Astrocyte of the hippocampus (primary cell): ENCODE results near the gene LRRC8C.
A peak's percentile ranks its signal among the peaks of the same experiment; 100 is the strongest.

Source experiments
- DNase-seq: peaks from one replicate; pipeline ENCODE4 v3.0.0; 2011; ENCODE audit warnings: low read depth, low spot score

Gene LRRC8C

DNA sequence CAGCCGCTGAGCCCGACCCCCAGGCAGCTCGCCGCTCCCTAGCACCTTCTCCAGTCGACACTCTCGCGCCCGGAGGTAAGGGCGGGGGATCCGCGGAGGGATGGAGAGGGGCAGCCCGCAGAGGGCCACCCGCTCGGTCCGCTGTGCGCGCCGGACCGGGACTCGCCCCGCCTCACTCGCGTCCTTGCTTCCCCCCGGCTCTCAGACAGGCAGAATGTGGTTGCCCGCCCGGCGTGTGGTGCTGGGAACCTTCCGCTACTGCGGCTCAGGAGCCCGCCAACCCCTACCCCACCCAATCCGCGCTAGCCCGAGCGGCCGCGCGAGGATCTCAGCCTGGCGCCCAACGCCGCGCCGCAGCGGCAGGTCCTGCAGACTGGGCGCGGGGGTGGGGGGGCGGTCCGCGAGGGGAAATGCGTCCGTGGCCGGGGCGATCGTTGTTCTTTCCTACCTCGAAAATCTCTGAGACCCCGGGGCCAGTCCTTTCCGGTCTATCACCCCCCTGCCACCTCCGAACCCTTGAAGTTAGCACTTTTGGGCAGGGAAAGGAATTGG is 404 bp downstream of the LRRC8C start:
- DNase-seq: peak; percentile 82

DNA sequence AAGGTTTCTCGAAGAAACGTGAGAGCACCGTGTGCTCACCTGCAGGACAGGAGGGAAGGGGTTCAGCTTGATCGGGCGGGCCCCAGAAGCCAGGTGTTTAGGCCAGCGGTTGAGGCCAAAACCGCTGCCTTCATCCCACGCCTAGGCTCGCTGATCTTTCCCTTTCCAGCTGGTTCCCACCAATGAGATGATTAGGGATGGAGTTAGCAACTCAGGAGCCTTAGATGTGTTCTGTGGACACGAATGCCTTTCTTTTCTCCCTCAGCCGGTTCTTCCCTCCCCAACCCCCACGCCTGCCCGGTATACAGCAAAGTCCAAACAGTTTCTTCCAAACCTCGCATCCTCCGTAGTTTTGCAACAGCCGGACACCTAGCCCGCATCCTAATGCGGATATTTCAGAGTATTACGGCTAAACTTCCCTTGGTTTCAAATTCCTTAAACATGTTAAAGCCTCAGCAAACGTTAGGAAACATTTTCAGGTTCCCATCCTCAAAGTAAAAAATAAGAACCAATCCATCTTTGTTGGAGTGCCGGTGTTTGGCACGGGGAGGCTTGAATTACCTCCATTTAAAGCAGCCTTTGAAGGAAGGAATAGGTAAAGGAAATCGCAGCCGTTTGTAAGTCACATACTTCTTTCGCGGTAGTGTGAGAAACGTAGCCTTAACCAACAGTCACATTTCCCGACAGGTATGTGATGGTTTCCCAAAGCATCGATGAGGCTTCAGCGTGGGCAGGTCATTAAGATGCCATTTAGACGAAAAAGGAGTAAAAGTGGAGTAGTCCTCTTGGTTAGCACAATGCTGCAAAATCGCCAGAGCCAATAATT is 1.1 kb downstream of the LRRC8C start:
- peak; percentile 61 for DNase-seq

DNA sequence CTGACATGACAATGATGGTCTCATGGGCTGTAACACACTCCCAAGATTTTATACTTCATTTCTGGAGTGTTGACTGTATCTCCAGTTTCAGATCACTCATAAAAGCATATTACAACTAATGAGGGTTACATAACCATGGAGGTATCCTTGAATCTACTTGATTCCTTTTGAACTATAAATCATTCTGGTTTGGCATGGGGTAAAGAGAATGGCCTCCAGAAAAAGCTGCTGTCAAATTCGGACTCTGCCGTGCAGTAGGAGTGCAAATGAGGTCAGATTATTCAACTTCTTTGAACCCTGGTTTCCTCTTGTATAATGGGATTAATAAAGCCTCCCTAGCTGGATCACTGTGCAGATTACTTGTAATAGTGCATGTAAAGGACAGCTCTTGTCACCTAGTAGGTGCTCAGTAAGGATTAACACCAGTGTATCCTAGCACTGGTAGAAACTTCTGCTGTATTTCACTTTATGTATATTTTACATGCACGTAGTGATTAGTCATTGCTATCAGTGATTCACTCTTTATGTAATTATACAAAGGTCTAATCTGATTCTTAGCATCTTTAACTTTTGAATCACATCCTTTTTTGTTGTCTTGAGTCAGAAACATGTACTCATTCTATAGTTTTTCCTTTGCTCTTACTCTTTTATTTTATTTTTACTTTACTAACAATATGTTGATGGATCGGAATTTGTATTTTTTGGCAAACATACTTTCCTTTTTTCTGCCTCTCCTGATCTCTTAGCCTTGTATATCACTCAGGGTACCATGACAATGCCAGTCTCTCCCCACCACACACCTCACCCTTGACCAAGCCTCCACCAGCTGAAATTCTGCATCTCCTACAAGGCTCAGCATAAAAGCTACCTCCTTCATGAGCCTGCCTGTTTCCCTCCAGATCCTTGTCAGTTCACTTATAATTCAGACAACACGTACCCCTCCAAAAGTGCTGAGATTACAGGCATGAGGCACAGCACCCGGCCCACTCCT is 3.2 kb downstream of the LRRC8C start:
- peak; percentile 26 for DNase-seq

DNA sequence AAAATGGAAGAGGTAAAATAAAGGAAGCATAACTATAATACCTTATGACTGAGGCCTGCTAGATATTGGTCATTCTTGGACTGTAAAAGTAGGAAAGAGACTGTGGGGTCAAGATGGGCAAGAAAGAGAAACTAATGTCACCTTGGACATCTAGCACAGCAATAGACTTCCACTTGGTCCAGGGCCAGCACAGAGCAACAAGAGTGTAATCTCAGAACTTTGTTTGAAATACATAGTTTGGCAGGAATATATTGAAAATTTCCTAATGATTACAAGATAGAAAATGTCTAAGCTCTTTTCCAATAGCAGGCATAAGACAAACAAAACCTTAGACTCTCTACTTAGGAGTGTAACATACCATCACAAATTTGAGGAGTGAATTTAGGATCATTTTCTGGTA is 4.6 kb downstream of the LRRC8C start:
- no peak for DNase-seq

DNA sequence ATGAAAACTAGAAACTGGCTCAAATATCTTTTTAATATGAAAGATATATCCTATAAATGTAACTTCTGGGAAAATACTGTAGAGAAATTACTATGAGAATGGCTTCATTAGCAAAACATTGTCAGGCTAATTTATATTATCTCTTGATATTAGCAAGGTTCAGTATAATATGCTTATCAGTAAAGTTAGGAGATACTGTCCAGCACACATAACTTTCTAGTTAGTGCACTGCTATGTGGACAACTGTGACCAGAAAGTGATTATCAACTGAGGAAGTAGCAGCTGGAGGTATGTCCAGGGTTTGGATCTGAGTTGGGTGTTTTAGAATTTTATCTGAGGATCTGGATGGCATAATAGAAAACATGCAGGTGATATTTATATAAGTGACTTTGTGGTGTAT is 7.5 kb downstream of the LRRC8C start:
- DNase-seq: no peak

GRCh38 chr1:89641781-89642180 is 8.9 kb downstream of the LRRC8C start:
- DNase-seq: no peak

DNA sequence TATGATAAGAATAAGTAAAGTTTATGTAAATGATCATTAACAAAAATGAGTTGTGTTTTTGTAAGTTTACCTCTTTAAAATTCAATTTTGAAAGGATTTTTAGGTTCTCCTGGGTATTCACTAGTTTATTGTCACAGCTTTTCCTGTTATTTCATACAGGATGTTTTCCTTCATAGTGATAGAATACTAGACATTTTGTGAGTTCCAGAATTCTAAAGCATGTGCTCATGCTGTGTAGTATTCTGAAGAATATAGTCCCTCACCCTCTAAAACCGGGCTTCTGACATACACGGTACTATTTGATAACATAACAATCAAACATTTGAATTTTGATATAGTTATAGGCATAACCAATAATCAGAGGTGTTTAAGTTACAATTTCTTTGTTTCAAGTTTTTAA is 10.7 kb downstream of the LRRC8C start:
- DNase-seq: no peak

- DNase-seq: no peak
These were observed 11.3 kb downstream of the LRRC8C start for GRCh38 chr1:89644119-89644814.

- no peak for DNase-seq
These were observed 13.3 kb downstream of the LRRC8C start for GRCh38 chr1:89646259-89646658.

- no peak for DNase-seq
These were observed 16.9 kb downstream of the LRRC8C start for GRCh38 chr1:89649783-89650182.

DNA sequence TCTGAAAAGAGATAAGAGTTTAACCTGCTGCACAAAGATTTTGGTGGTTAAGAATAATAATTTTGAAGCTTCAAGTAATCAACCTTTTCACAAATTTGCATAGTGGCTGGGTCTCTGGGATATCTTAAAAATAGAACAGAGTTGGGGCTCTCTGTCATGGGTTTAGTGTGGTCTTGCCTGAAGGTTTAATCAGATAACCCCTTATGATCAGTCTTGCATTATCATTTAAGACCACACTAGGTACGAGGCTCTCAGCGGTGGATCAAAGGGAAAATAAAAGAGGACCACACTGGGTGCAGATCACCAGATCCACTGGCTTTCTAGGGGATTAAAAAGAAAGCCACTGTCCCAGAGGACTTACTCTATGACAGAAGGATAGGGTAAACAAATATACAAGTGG is 19.5 kb downstream of the LRRC8C start:
- DNase-seq: no peak

DNA sequence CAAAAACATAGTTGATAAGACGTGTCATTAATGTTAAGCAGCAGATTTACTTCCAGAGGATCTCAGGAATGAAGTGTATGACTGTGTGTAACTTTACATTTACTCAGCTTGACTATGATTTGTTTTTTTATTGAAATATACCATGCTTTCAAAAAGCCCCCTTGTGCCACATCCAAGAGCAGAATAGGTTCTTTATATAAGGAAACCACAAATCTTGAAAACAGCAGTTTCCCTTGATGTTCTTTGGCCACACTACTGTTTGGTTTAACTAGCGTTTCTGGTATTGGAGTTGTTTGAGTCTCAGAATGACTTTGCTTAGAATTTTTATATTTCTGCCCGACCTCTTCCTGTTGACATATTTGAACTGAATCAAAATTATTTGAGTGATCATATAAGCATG is 25.0 kb downstream of the LRRC8C start:
- DNase-seq: peak; percentile 24

DNA sequence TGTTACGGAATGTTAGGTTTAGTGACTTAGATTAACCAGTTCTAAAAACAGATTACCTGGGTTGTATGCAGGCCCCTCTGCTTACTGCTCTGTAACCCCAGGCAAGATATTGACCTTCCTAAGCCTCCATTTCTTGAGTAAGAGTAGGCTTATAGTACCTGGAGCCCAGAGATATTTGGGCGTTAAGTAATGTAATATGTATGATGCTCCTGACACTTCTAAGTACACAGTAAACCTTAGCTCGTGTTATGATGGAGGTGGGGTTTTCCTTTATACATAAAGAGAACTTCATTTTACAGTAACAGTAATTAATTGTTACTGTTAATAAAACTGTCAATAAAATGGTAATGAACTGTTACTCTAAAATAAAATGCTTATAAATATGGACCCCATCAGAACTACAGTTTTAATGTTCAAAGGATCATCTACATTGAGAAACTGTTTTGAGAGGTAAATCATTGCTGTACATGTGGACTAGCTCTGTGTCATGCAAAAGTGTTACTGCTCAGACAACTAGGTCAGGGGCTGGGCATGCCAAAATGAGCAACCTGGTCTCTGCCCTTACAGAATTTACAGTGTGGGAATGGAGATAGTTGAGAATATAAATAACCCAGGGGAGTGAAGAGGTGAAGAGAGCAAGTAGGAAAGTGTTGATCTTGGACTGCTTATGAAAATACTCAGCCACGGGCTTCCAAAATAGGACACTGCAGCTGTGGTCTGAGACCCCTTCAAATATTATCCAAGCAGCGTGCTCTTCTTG is 26.6 kb downstream of the LRRC8C start:
- DNase-seq: no peak

DNA sequence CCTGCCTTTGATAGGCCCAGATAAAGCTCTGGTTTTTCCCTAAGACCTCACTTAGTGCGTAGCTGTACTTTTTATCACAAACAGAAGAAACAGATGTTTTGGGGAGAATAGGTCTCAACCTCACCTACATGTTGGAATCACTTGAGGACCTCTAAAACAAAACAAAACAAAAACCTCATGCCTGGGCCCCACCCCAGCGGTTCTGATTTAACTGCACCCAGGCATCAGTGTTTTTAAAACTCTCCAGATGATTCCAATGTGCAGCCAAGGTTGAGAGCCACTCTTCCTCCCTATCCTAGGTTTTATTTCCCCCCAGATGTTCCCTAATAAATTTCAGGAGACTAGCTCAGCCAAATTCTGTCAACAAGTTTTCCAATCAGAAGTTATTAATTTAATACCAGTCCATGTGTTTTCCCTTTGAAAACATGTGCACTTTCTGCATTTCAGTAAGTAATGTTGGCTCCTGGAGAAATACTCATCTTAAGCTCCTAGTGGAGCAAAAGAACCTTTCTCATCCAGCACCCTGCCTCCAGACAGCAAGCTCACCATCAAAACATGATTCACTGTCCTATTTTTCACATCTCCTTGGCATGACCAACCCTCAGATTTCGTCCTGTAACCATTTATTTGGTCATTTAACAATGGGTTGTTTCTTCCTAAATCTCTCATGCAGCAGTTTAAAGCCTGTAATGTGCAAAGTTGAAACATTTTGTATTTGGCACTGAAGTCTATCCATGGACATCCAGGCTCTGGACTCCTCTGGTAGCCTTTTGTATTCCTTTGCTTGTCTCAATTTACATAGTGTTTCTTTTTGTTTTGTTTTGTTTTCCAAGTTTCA is 27.5 kb downstream of the LRRC8C start:
- no peak for DNase-seq

GRCh38 chr1:89665941-89666340 is 33.0 kb downstream of the LRRC8C start:
- DNase-seq: no peak

DNA sequence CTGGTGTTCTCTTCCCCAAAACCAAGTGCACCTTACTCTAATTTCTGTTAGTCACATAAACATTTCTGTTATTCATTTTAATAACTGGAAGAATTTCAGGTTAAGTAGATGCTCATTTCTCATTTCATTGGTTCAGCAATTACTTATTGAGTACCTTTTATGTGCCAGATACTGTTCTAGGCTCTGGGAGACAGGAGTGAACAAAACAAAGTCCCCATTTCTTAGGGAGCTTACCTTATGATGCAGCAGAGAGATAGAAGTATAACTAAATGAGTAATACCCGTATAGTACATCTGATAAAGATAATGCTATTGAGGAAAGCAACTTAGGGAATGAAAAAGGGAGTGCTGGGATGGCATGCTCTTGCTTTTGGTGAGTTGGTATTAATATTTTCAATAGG is 33.7 kb downstream of the LRRC8C start:
- DNase-seq: no peak

DNA sequence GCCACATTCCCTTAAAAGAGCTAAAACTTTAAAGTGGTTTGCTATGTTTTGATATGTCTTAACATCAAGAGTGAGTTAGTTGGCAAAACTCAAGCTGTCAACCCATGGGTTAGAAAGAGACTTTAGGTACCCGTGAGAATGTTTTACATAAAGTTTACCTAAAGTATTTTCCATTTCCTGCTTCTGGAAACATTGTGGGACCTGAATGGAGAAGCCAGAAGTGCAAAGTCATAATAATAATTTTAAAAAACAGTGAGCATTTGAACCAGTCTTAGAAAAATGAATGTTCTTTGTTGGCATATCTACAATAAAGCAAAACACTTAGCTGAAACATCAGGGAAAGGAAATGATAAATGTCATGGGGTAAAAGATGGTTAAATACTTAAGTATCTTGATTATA is 34.8 kb downstream of the LRRC8C start:
- DNase-seq: no peak

- DNase-seq: no peak
These were observed 36.0 kb downstream of the LRRC8C start for GRCh38 chr1:89668961-89669360.

DNA sequence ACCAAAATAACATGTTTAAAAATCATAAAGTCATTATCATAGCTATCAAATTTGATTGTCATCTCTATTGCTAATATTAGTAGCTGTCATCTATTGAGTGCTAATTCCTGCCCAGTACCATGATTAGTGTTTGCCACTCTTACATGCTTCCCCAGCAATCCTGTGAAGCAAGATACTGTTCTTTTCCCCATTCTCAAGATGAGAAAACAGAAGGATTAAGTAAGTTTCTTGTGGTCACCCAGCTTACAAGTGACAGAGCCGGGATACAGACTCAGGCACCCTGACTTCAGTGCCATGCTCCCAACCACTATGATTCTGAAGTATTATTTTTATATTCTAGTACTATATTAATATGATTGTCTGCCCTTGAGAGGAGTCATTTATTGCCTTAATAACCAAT is 36.5 kb downstream of the LRRC8C start:
- DNase-seq: no peak

- DNase-seq: no peak
These were observed 37.2 kb downstream of the LRRC8C start for GRCh38 chr1:89670163-89670562.
